Measurements from ENCODE around the gene C2orf69. TPM values are rescaled to one million over a fixed set of nuclear protein-coding genes. Genes with fewer than 3 reads are reported as not detected.
"Not testable (repeated sequence)": the region's sequence is repeated elsewhere in the genome, so short reads cannot be mapped to it uniquely, and the experiment has no call there.

Gene C2orf69
- total and polyA plus RNA-seq, 2 donors: 7.3 to 17.0 TPM

- no peak overlapping the region for H3K27ac ChIP-seq (ENCODE audit: low read depth)
- WGBS: 85% methylated on average over 4 of the region's 4 CpGs
- H3K4me3 ChIP-seq (ENCODE audit: low read depth, low read length): no peak overlapping the region
- DNase-seq (ENCODE audit: extremely low spot score): no peak
- no peaks in the 10 kb centered on the region for H3K4me1 ChIP-seq (ENCODE audit: insufficient read depth)
- no peaks in the 10 kb centered on the region for H3K36me3 ChIP-seq (ENCODE audit: insufficient read depth)
Observed at GRCh38 chr2:199901942-199902341, 9.2 kb upstream of the C2orf69 start.

- Histone ChIP-seq H3K4me3 (ENCODE audit: low read depth, low read length) (no peak overlapping the region), H3K4me1 (ENCODE audit: insufficient read depth) (no peaks in the 10 kb centered on the region), H3K36me3 (ENCODE audit: insufficient read depth) (no peaks in the 10 kb centered on the region), H3K27ac (ENCODE audit: low read depth) (no peak overlapping the region)
- WGBS: 79% methylated on average over 4 of the region's 4 CpGs
- DNase-seq (ENCODE audit: extremely low spot score): no peak
Observed at GRCh38 chr2:199902486-199903110, 8.5 kb upstream of the C2orf69 start.

GRCh38 chr2:199903111-199903510, 8.0 kb upstream of the C2orf69 start:
- 93% methylated on average over 1 of the region's 1 CpG for WGBS
- no peaks in the 10 kb centered on the region for H3K36me3 ChIP-seq (ENCODE audit: insufficient read depth)
- H3K27ac ChIP-seq (ENCODE audit: low read depth): no peak overlapping the region
- DNase-seq (ENCODE audit: extremely low spot score): no peak
- no peaks in the 10 kb centered on the region for H3K4me1 ChIP-seq (ENCODE audit: insufficient read depth)
- no peak overlapping the region for H3K4me3 ChIP-seq (ENCODE audit: low read depth, low read length)

GRCh38 chr2:199907008-199907714, 3.9 kb upstream of the C2orf69 start:
- no peak for DNase-seq (ENCODE audit: extremely low spot score)
- Histone ChIP-seq H3K4me1 (ENCODE audit: insufficient read depth) (peaks cover 1% of the 10 kb centered on the region), H3K27ac (ENCODE audit: low read depth) (no peak overlapping the region), H3K4me3 (ENCODE audit: low read depth, low read length) (no peak overlapping the region), H3K36me3 (ENCODE audit: insufficient read depth) (no peaks in the 10 kb centered on the region)
- WGBS: 57% methylated on average over 2 of the region's 2 CpGs

GRCh38 chr2:199910338-199911051, 598 bp upstream of the C2orf69 start:
- Histone ChIP-seq H3K4me1 (ENCODE audit: insufficient read depth) (peaks cover 1% of the 10 kb centered on the region), H3K27ac (ENCODE audit: low read depth) (no peak overlapping the region)
- 35% methylated on average over 18 of the region's 18 CpGs for WGBS

GRCh38 chr2:199911877-199912161, 726 bp downstream of the C2orf69 start:
- peaks cover 1% of the 10 kb centered on the region for H3K4me1 ChIP-seq (ENCODE audit: insufficient read depth)
- peak overlapping the region; percentile 78 for H3K4me3 ChIP-seq (ENCODE audit: low read depth, low read length)
- H3K36me3 ChIP-seq (ENCODE audit: insufficient read depth): no peaks in the 10 kb centered on the region
- under 1% methylated on average over 13 of the region's 13 CpGs for WGBS
- peak overlapping the region; percentile 99 for H3K27ac ChIP-seq (ENCODE audit: low read depth)
- DNase-seq (ENCODE audit: extremely low spot score): no peak

More at GRCh38 chr2:199910338-199911051, 598 bp upstream of the C2orf69 start:
- DNase-seq (ENCODE audit: extremely low spot score): no peak
- Histone ChIP-seq H3K36me3 (ENCODE audit: insufficient read depth) (no peaks in the 10 kb centered on the region), H3K4me3 (ENCODE audit: low read depth, low read length) (peak overlapping the region; percentile 78)

GRCh38 chr2:199912553-199913114, 1.5 kb downstream of the C2orf69 start:
- H3K36me3 ChIP-seq (ENCODE audit: insufficient read depth); H3K27ac ChIP-seq (ENCODE audit: low read depth); H3K4me1 ChIP-seq (ENCODE audit: insufficient read depth); DNase-seq (ENCODE audit: extremely low spot score): not testable (repeated sequence)
- WGBS: 90% methylated on average over 12 of the region's 12 CpGs
- peak overlapping the region; percentile 78 for H3K4me3 ChIP-seq (ENCODE audit: low read depth, low read length)

- H3K4me1 ChIP-seq (ENCODE audit: insufficient read depth): peaks cover 1% of the 10 kb centered on the region
- 69% methylated on average over 2 of the region's 2 CpGs for WGBS
Observed at GRCh38 chr2:199914372-199914958, 3.4 kb downstream of the C2orf69 start.

GRCh38 chr2:199916980-199917379, 5.9 kb downstream of the C2orf69 start:
- Histone ChIP-seq H3K36me3 (ENCODE audit: insufficient read depth) (no peaks in the 10 kb centered on the region), H3K4me1 (ENCODE audit: insufficient read depth) (no peaks in the 10 kb centered on the region), H3K4me3 (ENCODE audit: low read depth, low read length) (no peak overlapping the region), H3K27ac (ENCODE audit: low read depth) (no peak overlapping the region)
- WGBS: 84% methylated on average over 4 of the region's 4 CpGs
- DNase-seq (ENCODE audit: extremely low spot score): no peak

More at GRCh38 chr2:199914372-199914958, 3.4 kb downstream of the C2orf69 start:
- Histone ChIP-seq H3K27ac (ENCODE audit: low read depth) (no peak overlapping the region), H3K4me3 (ENCODE audit: low read depth, low read length) (no peak overlapping the region), H3K36me3 (ENCODE audit: insufficient read depth) (no peaks in the 10 kb centered on the region)
- no peak for DNase-seq (ENCODE audit: extremely low spot score)

GRCh38 chr2:199922856-199923255, 11.8 kb downstream of the C2orf69 start:
- 61% methylated on average over 5 of the region's 5 CpGs for WGBS

GRCh38 chr2:199923924-199924323, 12.8 kb downstream of the C2orf69 start:
- Histone ChIP-seq H3K27ac (ENCODE audit: low read depth) (no peak overlapping the region), H3K4me3 (ENCODE audit: low read depth, low read length) (no peak overlapping the region), H3K36me3 (ENCODE audit: insufficient read depth) (peaks cover 2% of the 10 kb centered on the region), H3K4me1 (ENCODE audit: insufficient read depth) (no peaks in the 10 kb centered on the region)
- no peak for DNase-seq (ENCODE audit: extremely low spot score)
- WGBS: 74% methylated on average over 2 of the region's 2 CpGs

More at GRCh38 chr2:199922856-199923255, 11.8 kb downstream of the C2orf69 start:
- Histone ChIP-seq H3K27ac (ENCODE audit: low read depth) (no peak overlapping the region), H3K4me3 (ENCODE audit: low read depth, low read length) (no peak overlapping the region), H3K4me1 (ENCODE audit: insufficient read depth) (no peaks in the 10 kb centered on the region), H3K36me3 (ENCODE audit: insufficient read depth) (peaks cover 2% of the 10 kb centered on the region)
- no peak for DNase-seq (ENCODE audit: extremely low spot score)

GRCh38 chr2:199926806-199927205, 15.7 kb downstream of the C2orf69 start:
- Histone ChIP-seq H3K27ac (ENCODE audit: low read depth) (no peak overlapping the region), H3K4me1 (ENCODE audit: insufficient read depth) (no peaks in the 10 kb centered on the region), H3K4me3 (ENCODE audit: low read depth, low read length) (no peak overlapping the region), H3K36me3 (ENCODE audit: insufficient read depth) (peaks cover 2% of the 10 kb centered on the region)
- 39% methylated on average over 1 of the region's 1 CpG for WGBS
- DNase-seq (ENCODE audit: extremely low spot score): no peak

- H3K4me3 ChIP-seq (ENCODE audit: low read depth, low read length): no peak overlapping the region
- H3K36me3 ChIP-seq (ENCODE audit: insufficient read depth): peaks cover 2% of the 10 kb centered on the region
- H3K27ac ChIP-seq (ENCODE audit: low read depth): no peak overlapping the region
- no peak for DNase-seq (ENCODE audit: extremely low spot score)
- 56% methylated on average over 2 of the region's 2 CpGs for WGBS
- no peaks in the 10 kb centered on the region for H3K4me1 ChIP-seq (ENCODE audit: insufficient read depth)
Observed at GRCh38 chr2:199928226-199928625, 17.1 kb downstream of the C2orf69 start.
